ENCODE results near the gene DENND2D. TPM values are rescaled to one million over a fixed set of nuclear protein-coding genes. Genes with fewer than 3 reads are reported as not detected.

DENND2D gene
- total and polyA plus RNA-seq, 10 of the 15 experiments (the other 5 are each of a cell fraction or from before 2014, with no cell fraction given) = 149 to 375 (median 172) TPM

DNA sequence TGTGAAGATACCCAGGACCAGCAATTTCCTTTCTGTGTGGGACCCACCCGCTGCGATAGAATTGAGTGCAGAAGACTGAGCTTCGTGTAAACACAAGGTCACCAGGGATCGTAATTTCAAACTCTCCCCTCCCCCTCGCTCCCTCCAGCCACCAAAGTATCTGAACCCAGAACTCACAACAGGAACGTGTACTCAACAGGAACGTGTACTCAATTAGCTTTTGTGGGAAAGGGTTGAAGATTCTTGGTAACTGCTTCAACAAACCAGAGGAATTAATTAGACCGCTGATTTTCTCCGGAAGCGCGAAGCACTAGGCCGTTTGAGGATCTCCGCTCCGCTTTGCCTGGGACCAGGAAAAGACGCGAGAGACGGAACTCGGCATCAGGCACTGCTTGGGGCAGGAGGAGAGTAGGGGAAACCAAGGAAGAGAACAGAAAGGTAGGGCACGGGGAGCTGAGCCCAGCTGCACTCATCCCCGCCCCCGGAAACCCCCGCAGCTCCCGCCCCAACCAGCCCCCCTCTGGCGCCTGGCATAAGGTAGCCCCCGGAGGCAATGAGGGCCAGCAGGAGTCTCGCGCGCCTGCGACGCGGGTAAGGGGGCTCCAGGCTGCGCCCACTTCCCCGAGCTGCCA lies 61.0 kb downstream of the DENND2D start (continued):
- TF ChIP-seq, protein P1, sequence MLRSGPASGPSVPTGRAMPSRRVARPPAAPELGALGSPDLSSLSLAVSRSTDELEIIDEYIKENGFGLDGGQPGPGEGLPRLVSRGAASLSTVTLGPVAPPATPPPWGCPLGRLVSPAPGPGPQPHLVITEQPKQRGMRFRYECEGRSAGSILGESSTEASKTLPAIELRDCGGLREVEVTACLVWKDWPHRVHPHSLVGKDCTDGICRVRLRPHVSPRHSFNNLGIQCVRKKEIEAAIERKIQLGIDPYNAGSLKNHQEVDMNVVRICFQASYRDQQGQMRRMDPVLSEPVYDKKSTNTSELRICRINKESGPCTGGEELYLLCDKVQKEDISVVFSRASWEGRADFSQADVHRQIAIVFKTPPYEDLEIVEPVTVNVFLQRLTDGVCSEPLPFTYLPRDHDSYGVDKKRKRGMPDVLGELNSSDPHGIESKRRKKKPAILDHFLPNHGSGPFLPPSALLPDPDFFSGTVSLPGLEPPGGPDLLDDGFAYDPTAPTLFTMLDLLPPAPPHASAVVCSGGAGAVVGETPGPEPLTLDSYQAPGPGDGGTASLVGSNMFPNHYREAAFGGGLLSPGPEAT (IDR thresholded peaks at IDR 0.05; ENCODE audit: low read depth) = peak; percentile 53
- TF ChIP-seq SMAD1 (IDR thresholded peaks at IDR 0.05; ENCODE audit: low read depth, partially characterized antibody) = no peak
- 0 out of 2 replicates have a peak, but pooled peaks have one; percentile 31 for TF ChIP-seq HDGF (IDR thresholded peaks at IDR 0.05)
- no peak for TF ChIP-seq MEF2B (IDR thresholded peaks at IDR 0.05; ENCODE audit: partially characterized antibody, poor library complexity, severe bottlenecking)
- no peak for TF ChIP-seq FOXM1 (IDR thresholded peaks at IDR 0.05; ENCODE audit: low read depth, low read length)
- peak; percentile 47; the same call in 1 of the 2 replicates for TF ChIP-seq NR2F1 (conservative IDR thresholded peaks at IDR 0.05)
- TF ChIP-seq, protein P2, sequence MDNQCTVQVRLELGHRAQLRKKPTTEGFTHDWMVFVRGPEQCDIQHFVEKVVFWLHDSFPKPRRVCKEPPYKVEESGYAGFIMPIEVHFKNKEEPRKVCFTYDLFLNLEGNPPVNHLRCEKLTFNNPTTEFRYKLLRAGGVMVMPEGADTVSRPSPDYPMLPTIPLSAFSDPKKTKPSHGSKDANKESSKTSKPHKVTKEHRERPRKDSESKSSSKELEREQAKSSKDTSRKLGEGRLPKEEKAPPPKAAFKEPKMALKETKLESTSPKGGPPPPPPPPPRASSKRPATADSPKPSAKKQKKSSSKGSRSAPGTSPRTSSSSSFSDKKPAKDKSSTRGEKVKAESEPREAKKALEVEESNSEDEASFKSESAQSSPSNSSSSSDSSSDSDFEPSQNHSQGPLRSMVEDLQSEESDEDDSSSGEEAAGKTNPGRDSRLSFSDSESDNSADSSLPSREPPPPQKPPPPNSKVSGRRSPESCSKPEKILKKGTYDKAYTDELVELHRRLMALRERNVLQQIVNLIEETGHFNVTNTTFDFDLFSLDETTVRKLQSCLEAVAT (IDR thresholded peaks at IDR 0.05) = peak; percentile 80
- 0 out of 2 replicates have a peak, but pooled peaks have one; percentile 0 for TF ChIP-seq CREM (IDR thresholded peaks at IDR 0.05; ENCODE audit: low read depth)
- 0 out of 2 replicates have a peak, but pooled peaks have one; percentile 37 for TF ChIP-seq CBX5 (IDR thresholded peaks at IDR 0.05; ENCODE audit: low read depth)
- TF ChIP-seq, protein P3, sequence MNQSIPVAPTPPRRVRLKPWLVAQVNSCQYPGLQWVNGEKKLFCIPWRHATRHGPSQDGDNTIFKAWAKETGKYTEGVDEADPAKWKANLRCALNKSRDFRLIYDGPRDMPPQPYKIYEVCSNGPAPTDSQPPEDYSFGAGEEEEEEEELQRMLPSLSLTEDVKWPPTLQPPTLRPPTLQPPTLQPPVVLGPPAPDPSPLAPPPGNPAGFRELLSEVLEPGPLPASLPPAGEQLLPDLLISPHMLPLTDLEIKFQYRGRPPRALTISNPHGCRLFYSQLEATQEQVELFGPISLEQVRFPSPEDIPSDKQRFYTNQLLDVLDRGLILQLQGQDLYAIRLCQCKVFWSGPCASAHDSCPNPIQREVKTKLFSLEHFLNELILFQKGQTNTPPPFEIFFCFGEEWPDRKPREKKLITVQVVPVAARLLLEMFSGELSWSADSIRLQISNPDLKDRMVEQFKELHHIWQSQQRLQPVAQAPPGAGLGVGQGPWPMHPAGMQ (IDR thresholded peaks at IDR 0.05; ENCODE audit: borderline replicate concordance) = no peak
- TF ChIP-seq NBN (IDR thresholded peaks at IDR 0.05) = peak; percentile 66; the same call in 1 of the 2 replicates
- 0 out of 4 replicates have a peak, but pooled peaks of 1 of the 2 experiments have one; percentile 18 for TF ChIP-seq EP300 (IDR thresholded peaks at IDR 0.05; ENCODE audit: borderline replicate concordance in 1 of 2, control insufficient read depth in 1 of 2, low read depth in 2 of 2, low read length in 2 of 2)
- TF ChIP-seq IKZF2 (IDR thresholded peaks at IDR 0.05) = peak; percentile 67 to 80
- TF ChIP-seq SIX5 (IDR thresholded peaks at IDR 0.05; ENCODE audit: low read depth, low read length, severe bottlenecking) = no peak
- peak; percentile 59; the same call in 1 of the 2 replicates for TF ChIP-seq EED (IDR thresholded peaks at IDR 0.05; ENCODE audit: low read depth)
- peak; percentile 30; the same call in 1 of the 2 replicates for TF ChIP-seq GABPA (IDR thresholded peaks at IDR 0.05; ENCODE audit: low read depth)
- peak; percentile 47 for TF ChIP-seq RUNX3 (IDR thresholded peaks at IDR 0.05; ENCODE audit: low read length)
- no peak for TF ChIP-seq TCF3 (IDR thresholded peaks at IDR 0.05; ENCODE audit: borderline replicate concordance, insufficient read depth, low read depth, low read length)
- 0 out of 4 replicates have a peak, but pooled peaks of 1 of the 2 experiments have one; percentile 12 for TF ChIP-seq BHLHE40 (IDR thresholded peaks at IDR 0.05; ENCODE audit: borderline replicate concordance in 1 of 2, low read depth in 2 of 2, low read length in 1 of 2)
- TF ChIP-seq EGR1 (IDR thresholded peaks at IDR 0.05; ENCODE audit: borderline replicate concordance in 1 of 2, low read depth in 2 of 2, low read length in 2 of 2) = peak in 1 of 2 experiments; percentile 29; a peak in 1 of 3 replicates
